ENCODE measurements around the gene CCNY.
"Not testable (repeated sequence)": the region's sequence is repeated elsewhere in the genome, so short reads cannot be mapped to it uniquely, and the experiment has no call there.

The CCNY gene

GRCh38 chr10:35308809-35309208 is 27.5 kb upstream of the CCNY start:
- Histone ChIP-seq H3K27ac (ENCODE audit: low read length) (no peak overlapping the region), H3K36me3 (replicated peaks; ENCODE audit: low read depth, low read length) (no peaks in the 10 kb centered on the region)

DNA sequence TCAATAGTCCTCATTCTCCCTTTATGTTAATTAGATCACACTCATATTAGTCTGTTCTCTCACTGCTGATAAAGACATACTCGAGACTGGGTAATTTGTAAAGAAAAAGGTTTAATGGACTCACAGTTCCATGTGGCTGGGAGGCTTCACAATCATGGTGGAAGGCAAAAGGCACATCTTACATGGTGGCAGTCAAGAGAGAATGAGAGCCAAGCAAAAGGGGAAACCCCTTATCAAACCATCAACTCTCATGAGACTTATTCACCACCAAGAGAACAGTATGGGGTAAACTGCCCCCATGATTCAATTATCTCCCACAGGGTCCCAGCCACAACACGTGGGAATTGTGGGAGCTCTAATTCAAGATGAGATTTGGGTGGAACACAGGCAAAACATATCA is 22.2 kb upstream of the CCNY start:
- not testable (repeated sequence) for H3K27ac ChIP-seq (ENCODE audit: low read length); H3K4me2 ChIP-seq (ENCODE audit: low read length); H3K36me3 ChIP-seq (replicated peaks; ENCODE audit: low read depth, low read length); H2AFZ ChIP-seq (ENCODE audit: low read depth, low read length); H3K4me1 ChIP-seq (ENCODE audit: low read length); H3K4me3 ChIP-seq (ENCODE audit: low read length); H4K20me1 ChIP-seq (ENCODE audit: insufficient read depth, low read length); H3K9me3 ChIP-seq (ENCODE audit: insufficient read depth, low read length); H3K9ac ChIP-seq (ENCODE audit: low read length); H3K79me2 ChIP-seq (ENCODE audit: low read length); H3K27me3 ChIP-seq (ENCODE audit: low read depth, low read length)

More at GRCh38 chr10:35308809-35309208, 27.5 kb upstream of the CCNY start:
- Histone ChIP-seq H3K79me2 (ENCODE audit: low read length) (no peaks in the 10 kb centered on the region), H3K4me3 (ENCODE audit: low read length) (no peak overlapping the region), H3K9me3 (ENCODE audit: insufficient read depth, low read length) (no peaks in the 10 kb centered on the region), H3K4me1 (ENCODE audit: low read length) (no peaks in the 10 kb centered on the region), H3K27me3 (ENCODE audit: low read depth, low read length) (no peaks in the 10 kb centered on the region), H4K20me1 (ENCODE audit: insufficient read depth, low read length) (no peaks in the 10 kb centered on the region), H3K4me2 (ENCODE audit: low read length) (no peak overlapping the region), H3K9ac (ENCODE audit: low read length) (no peak overlapping the region), H2AFZ (ENCODE audit: low read depth, low read length) (no peak overlapping the region)
- TF ChIP-seq, protein P1, sequence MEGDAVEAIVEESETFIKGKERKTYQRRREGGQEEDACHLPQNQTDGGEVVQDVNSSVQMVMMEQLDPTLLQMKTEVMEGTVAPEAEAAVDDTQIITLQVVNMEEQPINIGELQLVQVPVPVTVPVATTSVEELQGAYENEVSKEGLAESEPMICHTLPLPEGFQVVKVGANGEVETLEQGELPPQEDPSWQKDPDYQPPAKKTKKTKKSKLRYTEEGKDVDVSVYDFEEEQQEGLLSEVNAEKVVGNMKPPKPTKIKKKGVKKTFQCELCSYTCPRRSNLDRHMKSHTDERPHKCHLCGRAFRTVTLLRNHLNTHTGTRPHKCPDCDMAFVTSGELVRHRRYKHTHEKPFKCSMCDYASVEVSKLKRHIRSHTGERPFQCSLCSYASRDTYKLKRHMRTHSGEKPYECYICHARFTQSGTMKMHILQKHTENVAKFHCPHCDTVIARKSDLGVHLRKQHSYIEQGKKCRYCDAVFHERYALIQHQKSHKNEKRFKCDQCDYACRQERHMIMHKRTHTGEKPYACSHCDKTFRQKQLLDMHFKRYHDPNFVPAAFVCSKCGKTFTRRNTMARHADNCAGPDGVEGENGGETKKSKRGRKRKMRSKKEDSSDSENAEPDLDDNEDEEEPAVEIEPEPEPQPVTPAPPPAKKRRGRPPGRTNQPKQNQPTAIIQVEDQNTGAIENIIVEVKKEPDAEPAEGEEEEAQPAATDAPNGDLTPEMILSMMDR (IDR thresholded peaks at IDR 0.05; ENCODE audit: low read depth, low read length), result no peak
- TF ChIP-seq EZH2phosphoT487 (IDR thresholded peaks at IDR 0.05; ENCODE audit: low read depth), result no peak

GRCh38 chr10:35315235-35315634 is 21.1 kb upstream of the CCNY start:
- H3K79me2 ChIP-seq (ENCODE audit: low read length); H2AFZ ChIP-seq (ENCODE audit: low read depth, low read length); H3K27me3 ChIP-seq (ENCODE audit: low read depth, low read length); H3K9me3 ChIP-seq (ENCODE audit: insufficient read depth, low read length); H3K9ac ChIP-seq (ENCODE audit: low read length); H3K36me3 ChIP-seq (replicated peaks; ENCODE audit: low read depth, low read length); H3K4me2 ChIP-seq (ENCODE audit: low read length); H4K20me1 ChIP-seq (ENCODE audit: insufficient read depth, low read length); H3K4me3 ChIP-seq (ENCODE audit: low read length); H3K27ac ChIP-seq (ENCODE audit: low read length); H3K4me1 ChIP-seq (ENCODE audit: low read length): not testable (repeated sequence)

DNA sequence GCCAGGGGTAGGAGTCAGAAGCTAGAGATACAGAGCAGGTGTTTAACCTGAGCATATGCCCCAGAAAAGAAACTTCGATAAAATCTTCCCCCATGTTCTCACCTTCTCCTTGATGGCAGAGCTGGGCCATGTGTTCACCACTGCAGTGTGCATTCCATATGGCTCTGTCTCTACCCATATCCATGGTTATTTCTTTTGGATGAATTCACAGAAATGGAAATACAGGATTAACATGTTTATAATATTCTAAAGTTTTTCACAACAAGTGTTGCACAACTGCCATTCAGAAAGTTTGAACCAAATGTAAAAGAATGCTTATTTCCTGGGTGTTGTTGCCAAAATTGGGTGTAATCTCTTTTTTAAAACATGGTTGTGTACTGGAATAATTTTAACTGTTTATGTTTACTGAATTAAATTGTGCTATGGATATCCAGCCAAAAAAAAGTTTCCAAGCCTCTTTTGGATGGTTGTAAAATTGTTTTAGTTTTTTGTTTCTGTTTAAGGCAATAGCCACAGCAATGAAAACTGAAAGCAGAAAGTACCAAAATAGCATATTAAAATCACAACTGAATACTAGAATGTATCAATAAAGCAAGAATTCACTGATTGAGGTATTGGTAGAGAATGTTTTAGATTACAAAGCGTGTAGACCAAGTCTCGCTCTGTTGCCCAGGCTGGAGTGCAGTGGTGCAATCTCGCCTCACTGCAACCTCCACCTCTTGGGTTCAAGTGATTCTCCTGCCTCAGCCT is 19.9 kb upstream of the CCNY start:
- Histone ChIP-seq H3K4me1 (ENCODE audit: low read length) (no peaks in the 10 kb centered on the region), H3K27ac (ENCODE audit: low read length) (no peak overlapping the region), H3K4me2 (ENCODE audit: low read length) (no peak overlapping the region), H3K36me3 (replicated peaks; ENCODE audit: low read depth, low read length) (peaks cover 7% of the 10 kb centered on the region), H3K9me3 (ENCODE audit: insufficient read depth, low read length) (no peaks in the 10 kb centered on the region), H2AFZ (ENCODE audit: low read depth, low read length) (no peak overlapping the region), H3K4me3 (ENCODE audit: low read length) (no peak overlapping the region), H3K9ac (ENCODE audit: low read length) (no peak overlapping the region), H3K79me2 (ENCODE audit: low read length) (no peaks in the 10 kb centered on the region), H4K20me1 (ENCODE audit: insufficient read depth, low read length) (no peaks in the 10 kb centered on the region), H3K27me3 (ENCODE audit: low read depth, low read length) (no peaks in the 10 kb centered on the region)
- TF ChIP-seq EZH2phosphoT487 (IDR thresholded peaks at IDR 0.05; ENCODE audit: low read depth), result no peak
- TF ChIP-seq, protein P1 (IDR thresholded peaks at IDR 0.05; ENCODE audit: low read depth, low read length), result no peak

DNA sequence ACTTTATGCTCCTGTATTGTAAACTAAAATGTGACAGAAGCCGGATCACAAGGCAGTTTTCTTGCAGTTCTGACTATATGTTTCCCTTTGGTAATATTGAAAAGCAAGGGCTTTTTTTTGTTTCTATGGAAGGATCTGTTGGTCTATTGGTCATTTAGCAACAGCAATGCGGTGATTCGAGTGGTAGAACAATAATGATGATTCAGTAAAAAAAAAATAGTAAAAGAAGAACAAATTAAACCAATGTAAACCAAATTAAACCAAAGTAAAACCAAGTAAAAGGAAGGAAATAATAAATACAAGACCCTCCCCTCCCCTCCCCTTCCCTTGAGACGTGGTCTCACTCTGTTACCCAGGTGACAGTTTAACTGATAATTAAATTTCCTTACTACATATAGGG is 17.8 kb upstream of the CCNY start:
- Histone ChIP-seq H3K27ac (ENCODE audit: low read length) (no peak overlapping the region), H3K4me1 (ENCODE audit: low read length) (no peaks in the 10 kb centered on the region), H4K20me1 (ENCODE audit: insufficient read depth, low read length) (no peaks in the 10 kb centered on the region), H3K79me2 (ENCODE audit: low read length) (no peaks in the 10 kb centered on the region), H3K4me2 (ENCODE audit: low read length) (no peak overlapping the region), H3K36me3 (replicated peaks; ENCODE audit: low read depth, low read length) (peaks cover 7% of the 10 kb centered on the region), H3K9me3 (ENCODE audit: insufficient read depth, low read length) (no peaks in the 10 kb centered on the region), H3K9ac (ENCODE audit: low read length) (no peak overlapping the region), H3K27me3 (ENCODE audit: low read depth, low read length) (no peaks in the 10 kb centered on the region), H2AFZ (ENCODE audit: low read depth, low read length) (no peak overlapping the region), H3K4me3 (ENCODE audit: low read length) (no peak overlapping the region)
- no peak for TF ChIP-seq EZH2phosphoT487 (IDR thresholded peaks at IDR 0.05; ENCODE audit: low read depth)
- TF ChIP-seq, protein P1 (IDR thresholded peaks at IDR 0.05; ENCODE audit: low read depth, low read length), result no peak

Data from OCI-LY3 (cell line).